Lung microvascular endothelial cell (primary cell): ENCODE results near the gene TNFRSF9. TPM values are rescaled to one million over a fixed set of nuclear protein-coding genes. Genes with fewer than 3 reads are reported as not detected.
A peak's percentile ranks its signal among the peaks of the same experiment; 100 is the strongest.
"Not testable (repeated sequence)": the region's sequence is repeated elsewhere in the genome, so short reads cannot be mapped to it uniquely, and the experiment has no call there.

Experiments used
- DNase-seq, 2 donors: peaks; one replicate each; pipeline versions ENCODE4 v3.0.0 to v3.0.0-alpha.2; 2010; ENCODE audit warnings: low read depth in 2 of 2
- total RNA-seq: library from RNA; depleted of rRNA; stranded (reverse); fragments of >200 nt; gene quantifications from 2 replicates; pipeline ENCODE4 v1.2.1, GENCODE V29; 2014

TNFRSF9 gene
- total RNA-seq, 1 donor from 2014 or later, result under 0.01 TPM

- no peak for DNase-seq
These were observed 18.8 kb downstream of the TNFRSF9 start for GRCh38 chr1:7921796-7922195.

- no peak for DNase-seq
These were observed 20.8 kb downstream of the TNFRSF9 start for GRCh38 chr1:7919880-7920279.

- not testable (repeated sequence) for DNase-seq
These were observed 22.7 kb downstream of the TNFRSF9 start for GRCh38 chr1:7917971-7918370.

- no peak for DNase-seq
These were observed 24.2 kb downstream of the TNFRSF9 start for GRCh38 chr1:7916501-7916830.

- no peak for DNase-seq
These were observed 24.7 kb downstream of the TNFRSF9 start for GRCh38 chr1:7915826-7916500.

- DNase-seq, result no peak
These were observed 27.7 kb downstream of the TNFRSF9 start for GRCh38 chr1:7912743-7913557.

GRCh38 chr1:7912145-7912544, 28.5 kb downstream of the TNFRSF9 start:
- DNase-seq, result no peak

- DNase-seq, result no peak
These were observed 35.4 kb downstream of the TNFRSF9 start for GRCh38 chr1:7905262-7905661.

GRCh38 chr1:7902478-7903085, 38.1 kb downstream of the TNFRSF9 start:
- DNase-seq, result peak; percentile 64 to 66

- peak in 1 of 2 donors; percentile 63 for DNase-seq
These were observed 40.9 kb downstream of the TNFRSF9 start for GRCh38 chr1:7899741-7900140.

GRCh38 chr1:7898962-7899361, 41.7 kb downstream of the TNFRSF9 start:
- no peak for DNase-seq

GRCh38 chr1:7896994-7897393, 43.6 kb downstream of the TNFRSF9 start:
- no peak for DNase-seq

GRCh38 chr1:7893529-7894180, 47.0 kb downstream of the TNFRSF9 start:
- DNase-seq, result no peak

- no peak for DNase-seq
These were observed 48.8 kb downstream of the TNFRSF9 start for GRCh38 chr1:7891804-7892203.

GRCh38 chr1:7890853-7891252, 49.8 kb downstream of the TNFRSF9 start:
- DNase-seq, result no peak

- DNase-seq, result no peak
These were observed 52.2 kb downstream of the TNFRSF9 start for GRCh38 chr1:7888248-7889081.

GRCh38 chr1:7886405-7886745, 54.3 kb downstream of the TNFRSF9 start:
- DNase-seq, result peak in 1 of 2 donors; percentile 7

- DNase-seq, result no peak
These were observed 54.9 kb downstream of the TNFRSF9 start for GRCh38 chr1:7885513-7886404.

GRCh38 chr1:7884757-7885156, 55.9 kb downstream of the TNFRSF9 start:
- no peak for DNase-seq

GRCh38 chr1:7879228-7879627, 61.4 kb downstream of the TNFRSF9 start:
- no peak for DNase-seq
